Kidney epithelial cell (primary cell): ENCODE data around the gene CT45A10. TPM values are rescaled to one million over a fixed set of nuclear protein-coding genes. Genes with fewer than 3 reads are reported as not detected.

Source experiments
- total RNA-seq: library from RNA; depleted of rRNA; stranded (reverse); fragments of >200 nt; gene quantifications from 2 replicates; pipeline ENCODE4 v1.2.3, GENCODE V29; 2015

CT45A10 gene
- total RNA-seq, 1 donor from 2014 or later, result not detected

Other genes with a start within 250 kb of the CT45A10 start
- gene CT45A1, start 179.8 kb downstream of the CT45A10 start, total RNA-seq, result not detected in 2 replicates
- not detected in 2 replicates for gene CT45A3, start 125.3 kb downstream of the CT45A10 start, total RNA-seq
- not detected in 2 replicates for gene CT45A5, start 107.9 kb downstream of the CT45A10 start, total RNA-seq
- gene CT45A6, start 90.7 kb downstream of the CT45A10 start, total RNA-seq, result not detected in 2 replicates
- not detected in 2 replicates for gene CT45A2, start 73.4 kb downstream of the CT45A10 start, total RNA-seq
- not detected in 2 replicates for gene CT45A7, start 56.2 kb downstream of the CT45A10 start, total RNA-seq
- not detected in 2 replicates for gene CT45A8, start 38.9 kb downstream of the CT45A10 start, total RNA-seq
- not detected in 2 replicates for gene CT45A9, start 21.6 kb downstream of the CT45A10 start, total RNA-seq
- gene SAGE1, start 272 bp upstream of the CT45A10 start, total RNA-seq, result not detected in 2 replicates
- gene MMGT1, start 80.5 kb upstream of the CT45A10 start, total RNA-seq, result 24.4 TPM in 2 replicates
- 14.8 and 19.6 TPM in 2 replicates for gene SLC9A6, start 92.0 kb upstream of the CT45A10 start, total RNA-seq